Measurements from ENCODE around the gene CD164L2.

DNA sequence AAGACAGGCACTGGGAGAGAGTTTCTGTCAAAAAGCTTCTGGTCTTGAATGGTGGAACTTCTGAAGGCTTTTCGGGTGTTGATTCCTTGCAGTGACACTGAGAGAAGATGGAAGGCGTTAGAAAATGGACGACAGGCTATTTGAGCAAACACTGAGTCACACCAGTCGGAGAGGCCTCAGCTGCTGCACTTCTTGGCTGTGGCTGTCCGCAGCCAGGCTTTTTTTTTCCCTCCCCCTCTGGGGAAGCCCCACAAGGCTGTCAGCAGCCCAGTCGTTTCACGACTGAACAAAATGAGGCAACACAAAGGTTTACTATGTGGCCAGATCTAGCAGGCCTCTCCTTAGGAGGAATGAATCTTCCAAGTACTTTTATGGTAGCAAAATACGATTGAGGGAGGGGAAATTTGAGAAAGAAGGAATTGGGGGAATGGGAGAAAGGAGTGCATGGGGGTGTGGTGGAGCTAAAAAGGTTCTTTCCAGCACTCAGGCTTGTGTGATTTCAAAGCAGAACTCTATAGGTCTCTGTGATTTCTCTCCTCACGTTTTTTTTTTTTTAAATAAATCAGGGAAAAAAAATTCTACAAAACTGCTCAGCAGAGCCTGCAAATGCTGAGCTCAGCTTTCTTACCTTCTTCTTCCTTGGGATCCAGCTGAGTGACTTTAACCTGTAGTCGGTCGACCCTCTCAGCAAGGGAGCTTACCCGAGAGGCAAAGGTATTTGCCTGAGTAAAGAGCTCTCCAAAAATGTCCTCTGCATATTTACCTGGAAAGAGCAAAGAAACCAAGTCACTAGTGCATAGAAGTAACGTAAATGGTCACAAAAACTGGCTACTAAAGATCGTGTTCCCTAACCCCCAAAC lies 35.4 kb upstream of the CD164L2 start:
- TF ChIP-seq, protein P1, sequence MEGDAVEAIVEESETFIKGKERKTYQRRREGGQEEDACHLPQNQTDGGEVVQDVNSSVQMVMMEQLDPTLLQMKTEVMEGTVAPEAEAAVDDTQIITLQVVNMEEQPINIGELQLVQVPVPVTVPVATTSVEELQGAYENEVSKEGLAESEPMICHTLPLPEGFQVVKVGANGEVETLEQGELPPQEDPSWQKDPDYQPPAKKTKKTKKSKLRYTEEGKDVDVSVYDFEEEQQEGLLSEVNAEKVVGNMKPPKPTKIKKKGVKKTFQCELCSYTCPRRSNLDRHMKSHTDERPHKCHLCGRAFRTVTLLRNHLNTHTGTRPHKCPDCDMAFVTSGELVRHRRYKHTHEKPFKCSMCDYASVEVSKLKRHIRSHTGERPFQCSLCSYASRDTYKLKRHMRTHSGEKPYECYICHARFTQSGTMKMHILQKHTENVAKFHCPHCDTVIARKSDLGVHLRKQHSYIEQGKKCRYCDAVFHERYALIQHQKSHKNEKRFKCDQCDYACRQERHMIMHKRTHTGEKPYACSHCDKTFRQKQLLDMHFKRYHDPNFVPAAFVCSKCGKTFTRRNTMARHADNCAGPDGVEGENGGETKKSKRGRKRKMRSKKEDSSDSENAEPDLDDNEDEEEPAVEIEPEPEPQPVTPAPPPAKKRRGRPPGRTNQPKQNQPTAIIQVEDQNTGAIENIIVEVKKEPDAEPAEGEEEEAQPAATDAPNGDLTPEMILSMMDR (IDR thresholded peaks at IDR 0.05; ENCODE audit: low read depth, low read length), result no peak
- TF ChIP-seq EZH2phosphoT487 (IDR thresholded peaks at IDR 0.05; ENCODE audit: low read depth), result no peak
